Mesodermal cell (in vitro differentiated cells): ENCODE results near the gene AFF3.
A peak's percentile ranks its signal among the peaks of the same experiment; 100 is the strongest.

Source experiments
- H3K27ac ChIP-seq: 2 replicates; pipeline ENCODE4 v1.7.0; 2013; ENCODE audit warnings: mild to moderate bottlenecking, low read depth, low read length, moderate library complexity; ENCODE audit not compliant: severe bottlenecking
- H3K36me3 ChIP-seq: 2 replicates; pipeline ENCODE4 v1.7.1; 2013; ENCODE audit warnings: mild to moderate bottlenecking, low read length, moderate library complexity; ENCODE audit not compliant: control insufficient read depth, insufficient read depth
- H3K4me1 ChIP-seq: one replicate; pipeline ENCODE4 v1.7.1; 2013; ENCODE audit warnings: mild to moderate bottlenecking, low read length; ENCODE audit not compliant: insufficient read depth, control insufficient read depth, poor library complexity, severe bottlenecking
- H3K4me3 ChIP-seq: 2 replicates; pipeline ENCODE4 v1.7.0; 2013; ENCODE audit warnings: low read length, control low read depth, mild to moderate bottlenecking; ENCODE audit not compliant: insufficient read depth, poor library complexity, severe bottlenecking; ENCODE audit errors: extremely low read depth
- H3K9me3 ChIP-seq: 2 replicates; pipeline ENCODE4 v1.7.1; 2013; ENCODE audit warnings: mild to moderate bottlenecking, low read length, moderate library complexity; ENCODE audit not compliant: control insufficient read depth
- WGBS, 2 experiments: methylation state at CpG; one replicate each; pipeline ENCODE4 v1.1.5; 2013; ENCODE audit warnings: missing lambda C conversion rate in 2 of 2; ENCODE audit not compliant: insufficient coverage in 2 of 2; 5-methylcytosine and 5-hydroxymethylcytosine counted together

AFF3 gene

GRCh38 chr2:99961196-99961913, 181.0 kb downstream of the AFF3 start:
- Histone ChIP-seq H3K27ac (no peak overlapping the region), H3K4me1 (peaks cover 6% of the 10 kb centered on the region), H3K9me3 (peaks cover under 1% of the 10 kb centered on the region), H3K36me3 (no peaks in the 10 kb centered on the region), H3K4me3 (no peak overlapping the region)
- WGBS, 2 experiments, result 91 to 95% methylated on average over 5 to 8 of the region's 9 CpGs

GRCh38 chr2:99960790-99961189, 181.6 kb downstream of the AFF3 start:
- no peaks in the 10 kb centered on the region for H3K36me3 ChIP-seq
- 65 to 73% methylated on average over 2 to 3 of the region's 3 CpGs for WGBS, 2 experiments
- peaks cover 5% of the 10 kb centered on the region for H3K9me3 ChIP-seq
- H3K4me3 ChIP-seq, result no peak overlapping the region
- no peak overlapping the region for H3K27ac ChIP-seq
- H3K4me1 ChIP-seq, result peaks cover 6% of the 10 kb centered on the region

GRCh38 chr2:99960291-99960690, 182.1 kb downstream of the AFF3 start:
- Histone ChIP-seq H3K36me3 (no peaks in the 10 kb centered on the region), H3K4me1 (peaks cover 6% of the 10 kb centered on the region), H3K9me3 (peaks cover 5% of the 10 kb centered on the region), H3K27ac (no peak overlapping the region), H3K4me3 (no peak overlapping the region)
- 69 to 73% methylated on average over 2 of the region's 5 CpGs for WGBS, 2 experiments

- Histone ChIP-seq H3K4me1 (peaks cover 6% of the 10 kb centered on the region), H3K27ac (no peak overlapping the region), H3K4me3 (no peak overlapping the region), H3K9me3 (peaks cover 5% of the 10 kb centered on the region), H3K36me3 (no peaks in the 10 kb centered on the region)
- WGBS, 2 experiments, result 50 to 77% methylated on average over 2 of the region's 8 CpGs
Measured at GRCh38 chr2:99959261-99960014, 183.0 kb downstream of the AFF3 start.

GRCh38 chr2:99957332-99958133, 184.9 kb downstream of the AFF3 start:
- H3K4me3 ChIP-seq, result no peak overlapping the region
- H3K27ac ChIP-seq, result peak overlapping the region; percentile 53
- 88 to 90% methylated on average over 7 to 8 of the region's 8 CpGs for WGBS, 2 experiments

GRCh38 chr2:99956232-99957030, 186.0 kb downstream of the AFF3 start:
- Histone ChIP-seq H3K4me1 (peaks cover 6% of the 10 kb centered on the region), H3K4me3 (no peak overlapping the region), H3K27ac (no peak overlapping the region), H3K36me3 (no peaks in the 10 kb centered on the region), H3K9me3 (peaks cover 5% of the 10 kb centered on the region)
- WGBS, 2 experiments, result 89 to 100% methylated on average over 1 to 2 of the region's 6 CpGs

More at GRCh38 chr2:99957332-99958133, 184.9 kb downstream of the AFF3 start:
- Histone ChIP-seq H3K36me3 (no peaks in the 10 kb centered on the region), H3K4me1 (peaks cover 6% of the 10 kb centered on the region), H3K9me3 (peaks cover 5% of the 10 kb centered on the region)

- H3K4me1 ChIP-seq, result peaks cover 6% of the 10 kb centered on the region
- peaks cover 5% of the 10 kb centered on the region for H3K9me3 ChIP-seq
- H3K4me3 ChIP-seq, result no peak overlapping the region
- no peak overlapping the region for H3K27ac ChIP-seq
- 96 to 100% methylated on average over 1 to 2 of the region's 2 CpGs for WGBS, 2 experiments
- H3K36me3 ChIP-seq, result no peaks in the 10 kb centered on the region
Measured at GRCh38 chr2:99953750-99954149, 188.6 kb downstream of the AFF3 start.

- Histone ChIP-seq H3K27ac (no peak overlapping the region), H3K36me3 (no peaks in the 10 kb centered on the region), H3K4me3 (no peak overlapping the region), H3K4me1 (no peaks in the 10 kb centered on the region), H3K9me3 (no peaks in the 10 kb centered on the region)
- WGBS, 2 experiments, result no CpG with 5 or more reads among the region's 1 CpG
Measured at GRCh38 chr2:99949963-99950362, 192.4 kb downstream of the AFF3 start.

GRCh38 chr2:99949530-99949929, 192.9 kb downstream of the AFF3 start:
- Histone ChIP-seq H3K27ac (no peak overlapping the region), H3K4me3 (no peak overlapping the region), H3K4me1 (no peaks in the 10 kb centered on the region), H3K36me3 (no peaks in the 10 kb centered on the region), H3K9me3 (no peaks in the 10 kb centered on the region)
- WGBS, 2 experiments, result 80 to 100% methylated on average over 1 to 2 of the region's 4 CpGs

GRCh38 chr2:99948010-99948409, 194.4 kb downstream of the AFF3 start:
- Histone ChIP-seq H3K9me3 (no peaks in the 10 kb centered on the region), H3K27ac (no peak overlapping the region), H3K4me3 (no peak overlapping the region), H3K36me3 (no peaks in the 10 kb centered on the region), H3K4me1 (no peaks in the 10 kb centered on the region)
- WGBS, 2 experiments, result 92 to 94% methylated on average over 4 to 5 of the region's 5 CpGs
